ENCODE data around the gene GRAP2. TPM values are rescaled to one million over a fixed set of nuclear protein-coding genes. Genes with fewer than 3 reads are reported as not detected.

The GRAP2 gene
- total RNA-seq, 4 donors from 2014 or later, result 1.4 to 5.8 (median 3.9) TPM

GRCh38 chr22:40020956-40021355 lies 120.1 kb downstream of the GRAP2 start:
- 75% methylated on average over 7 of the region's 7 CpGs for WGBS
- no peak overlapping the region for H3K27ac ChIP-seq (replicated peaks in 1 of 4)
- intact Hi-C loops (cut with DNase I), result loop anchor here (10.0 kb wide), 1 partner anchor 396 kb away; no protein-coding TSS in a partner anchor
- H3K4me1 ChIP-seq, result peaks cover 4 to 6% (median 5%) of the 10 kb centered on the region in 4 donors
- no peaks in the 10 kb centered on the region for H3K9me3 ChIP-seq
- no peak for DNase-seq (ENCODE audit: extremely low spot score)
- H3K4me3 ChIP-seq, result no peak overlapping the region
- H3K27me3 ChIP-seq, result peaks cover 0 to 49% (median 0%) of the 10 kb centered on the region in 4 donors
- TF ChIP-seq EP300 (IDR thresholded peaks at IDR 0.05) (no peak), POLR2A (IDR thresholded peaks at IDR 0.05; ENCODE audit: low read depth) (no peak), POLR2AphosphoS5 (IDR thresholded peaks at IDR 0.05) (no peak), CTCF (IDR thresholded peaks at IDR 0.05) (no peak)
- H3K36me3 ChIP-seq, result no peaks in the 10 kb centered on the region

- H3K36me3 ChIP-seq, result no peaks in the 10 kb centered on the region
- no peak overlapping the region for H3K27ac ChIP-seq (replicated peaks in 1 of 4)
- 88% methylated on average over 24 of the region's 34 CpGs for WGBS
- peaks cover 4 to 6% (median 5%) of the 10 kb centered on the region in 4 donors for H3K4me1 ChIP-seq
- no peak overlapping the region for H3K4me3 ChIP-seq
- no peak for DNase-seq (ENCODE audit: extremely low spot score)
- TF ChIP-seq EP300 (IDR thresholded peaks at IDR 0.05) (no peak), CTCF (IDR thresholded peaks at IDR 0.05) (no peak), POLR2A (IDR thresholded peaks at IDR 0.05; ENCODE audit: low read depth) (no peak), POLR2AphosphoS5 (IDR thresholded peaks at IDR 0.05) (no peak)
- no peaks in the 10 kb centered on the region for H3K9me3 ChIP-seq
- intact Hi-C loops (cut with DNase I), result loop anchor here (10.0 kb wide), 1 partner anchor 397 kb away; no protein-coding TSS in a partner anchor
- H3K27me3 ChIP-seq, result peaks cover 0 to 49% (median 0%) of the 10 kb centered on the region in 4 donors
Observed at GRCh38 chr22:40021401-40022000, 120.6 kb downstream of the GRAP2 start.

GRCh38 chr22:40022536-40023240 lies 121.8 kb downstream of the GRAP2 start:
- no peak overlapping the region for H3K4me3 ChIP-seq
- H3K27ac ChIP-seq (replicated peaks in 1 of 4), result no peak overlapping the region
- no peaks in the 10 kb centered on the region for H3K9me3 ChIP-seq
- no peaks in the 10 kb centered on the region for H3K36me3 ChIP-seq
- no peak for DNase-seq (ENCODE audit: extremely low spot score)
- TF ChIP-seq POLR2A (IDR thresholded peaks at IDR 0.05; ENCODE audit: low read depth) (no peak), EP300 (IDR thresholded peaks at IDR 0.05) (no peak), CTCF (IDR thresholded peaks at IDR 0.05) (no peak), POLR2AphosphoS5 (IDR thresholded peaks at IDR 0.05) (no peak)
- H3K4me1 ChIP-seq, result peaks cover 4 to 6% (median 5%) of the 10 kb centered on the region in 4 donors
- 85% methylated on average over 7 of the region's 11 CpGs for WGBS
- H3K27me3 ChIP-seq, result peaks cover 0 to 43% (median 0%) of the 10 kb centered on the region in 4 donors
- intact Hi-C loops (cut with DNase I), result loop anchor here (10.0 kb wide), 1 partner anchor 398 kb away; no protein-coding TSS in a partner anchor

Small RNAs within 50 kb of the gene (small RNA-seq; reads per million reads assigned to genes)
- gene RN7SKP210, result 0 reads per million in 3 donors

Other genes starting within 250 kb of the GRAP2 start
- not detected for gene ENTHD1, start 7.3 kb upstream of the GRAP2 start, total RNA-seq
- not detected for gene TMA7B, start 59.3 kb downstream of the GRAP2 start, total RNA-seq
- gene FAM83F, start 93.9 kb downstream of the GRAP2 start, total RNA-seq, result under 1 TPM; 0.19 to 0.66 (median 0.41) TPM

All from esophagus muscularis mucosa (tissue), 4 donors.